Neural cell (in vitro differentiated cells): ENCODE data around the gene TCOF1.

ENCODE experiments used
- EP300 ChIP-seq: fragments of 450-650 bp; conservative IDR thresholded peaks from 2 replicates; pipeline ENCODE4 v1.6.1; 2014; ENCODE audit warnings: antibody characterized with exemption, mild to moderate bottlenecking, moderate library complexity; ENCODE audit not compliant: poor library complexity, severe bottlenecking
- POLR2AphosphoS5 ChIP-seq: IDR thresholded peaks from 2 replicates; pipeline ENCODE4 v1.6.1; 2012
- RAD21 ChIP-seq: fragments of 450-650 bp; conservative IDR thresholded peaks from 2 replicates; pipeline ENCODE4 v1.6.1; 2014; ENCODE audit warnings: antibody characterized with exemption, mild to moderate bottlenecking, moderate library complexity
- SMC3 ChIP-seq: fragments of 450-650 bp; conservative IDR thresholded peaks from 2 replicates; pipeline ENCODE4 v1.6.1; 2014; ENCODE audit warnings: antibody characterized with exemption, mild to moderate bottlenecking, moderate library complexity; ENCODE audit not compliant: poor library complexity
- TAF1 ChIP-seq: IDR thresholded peaks from 2 replicates; pipeline ENCODE4 v1.6.1; 2012; ENCODE audit warnings: low read depth
- TF ChIP-seq, protein P1 (sequence below): fragments of 450-650 bp; IDR thresholded peaks from 2 replicates; pipeline ENCODE4 v1.5.1; 2014; ENCODE audit warnings: antibody characterized with exemption, mild to moderate bottlenecking, moderate library complexity; ENCODE audit not compliant: poor library complexity, severe bottlenecking

DNA sequence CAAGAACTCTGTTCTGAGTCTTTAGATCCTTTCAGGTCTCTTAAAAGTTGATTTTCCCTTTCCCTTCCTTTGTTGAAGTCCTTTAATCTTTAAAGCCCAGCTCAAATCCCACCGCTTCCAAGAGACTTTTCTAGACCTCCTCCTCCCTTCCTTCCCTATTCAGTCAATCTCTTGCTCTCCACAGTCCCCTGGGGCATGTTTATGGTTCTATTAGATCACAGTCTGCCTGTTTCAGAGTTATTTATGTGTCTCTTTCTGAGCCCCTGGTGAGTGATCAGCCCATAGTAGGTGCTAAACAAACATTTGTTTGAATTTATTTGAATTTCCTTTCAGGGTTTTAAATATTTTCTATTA, 47.6 kb upstream of the TCOF1 start:
- TF ChIP-seq SMC3 (no peak), RAD21 (no peak), POLR2AphosphoS5 (no peak), TAF1 (no peak), EP300 (no peak)
- TF ChIP-seq, protein P1, sequence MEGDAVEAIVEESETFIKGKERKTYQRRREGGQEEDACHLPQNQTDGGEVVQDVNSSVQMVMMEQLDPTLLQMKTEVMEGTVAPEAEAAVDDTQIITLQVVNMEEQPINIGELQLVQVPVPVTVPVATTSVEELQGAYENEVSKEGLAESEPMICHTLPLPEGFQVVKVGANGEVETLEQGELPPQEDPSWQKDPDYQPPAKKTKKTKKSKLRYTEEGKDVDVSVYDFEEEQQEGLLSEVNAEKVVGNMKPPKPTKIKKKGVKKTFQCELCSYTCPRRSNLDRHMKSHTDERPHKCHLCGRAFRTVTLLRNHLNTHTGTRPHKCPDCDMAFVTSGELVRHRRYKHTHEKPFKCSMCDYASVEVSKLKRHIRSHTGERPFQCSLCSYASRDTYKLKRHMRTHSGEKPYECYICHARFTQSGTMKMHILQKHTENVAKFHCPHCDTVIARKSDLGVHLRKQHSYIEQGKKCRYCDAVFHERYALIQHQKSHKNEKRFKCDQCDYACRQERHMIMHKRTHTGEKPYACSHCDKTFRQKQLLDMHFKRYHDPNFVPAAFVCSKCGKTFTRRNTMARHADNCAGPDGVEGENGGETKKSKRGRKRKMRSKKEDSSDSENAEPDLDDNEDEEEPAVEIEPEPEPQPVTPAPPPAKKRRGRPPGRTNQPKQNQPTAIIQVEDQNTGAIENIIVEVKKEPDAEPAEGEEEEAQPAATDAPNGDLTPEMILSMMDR, result no peak
